Measurements from ENCODE around the gene RAB44. TPM values are rescaled to one million over a fixed set of nuclear protein-coding genes. Genes with fewer than 3 reads are reported as not detected.

The RAB44 gene
- total and polyA plus RNA-seq, 9 of the 15 experiments (the other 6 are each of a cell fraction or from before 2014, with no cell fraction given) = not detected

GRCh38 chr6:36650848-36651478 is 46.7 kb upstream of the RAB44 start (continued):
- TF ChIP-seq TAF15 (IDR thresholded peaks at IDR 0.05; ENCODE audit: low read depth, low read length) (no peak), PHF21A (IDR thresholded peaks at IDR 0.05; ENCODE audit: borderline replicate concordance, low read depth) (no peak), ZFX (CRISPR knock-in tag; IDR thresholded peaks at IDR 0.05) (no peak; the same call in 1 of the 2 replicates), RFX1 (IDR thresholded peaks at IDR 0.05) (no peak), RAD21 (CRISPR knock-in tag; conservative IDR thresholded peaks at IDR 0.05 in 1 of 2, IDR thresholded peaks at IDR 0.05 in 1 of 2) (peak in 1 of 2 experiments; percentile 32; a peak in 2 of 4 replicates), ZHX1 (conservative IDR thresholded peaks at IDR 0.05; ENCODE audit: low read length) (no peak), GTF3C2 (IDR thresholded peaks at IDR 0.05; ENCODE audit: borderline replicate concordance, extremely low read depth, insufficient read length) (no peak), ZNF23 (CRISPR knock-in tag; IDR thresholded peaks at IDR 0.05) (no peak), FOXA3 (CRISPR knock-in tag; conservative IDR thresholded peaks at IDR 0.05 in 1 of 2, IDR thresholded peaks at IDR 0.05 in 1 of 2) (no peak), ARHGAP35 (IDR thresholded peaks at IDR 0.05; ENCODE audit: partially characterized antibody) (no peak), KAT7 (CRISPR knock-in tag; IDR thresholded peaks at IDR 0.05; ENCODE audit: borderline replicate concordance) (no peak)

Measured in K562 (cell line).